Ishikawa (cell line): Measurements from ENCODE around the gene STK39.

ENCODE experiments used
- CEBPB ChIP-seq: IDR thresholded peaks from 2 replicates; pipeline ENCODE4 v1.6.1; 2012
- EGR1 ChIP-seq: IDR thresholded peaks from 2 replicates; pipeline ENCODE4 v1.6.1; 2012
- EP300 ChIP-seq: IDR thresholded peaks from 2 replicates; pipeline ENCODE4 v1.6.1; 2012; ENCODE audit warnings: borderline replicate concordance
- FOXM1 ChIP-seq: IDR thresholded peaks from 2 replicates; pipeline ENCODE4 v1.6.1; 2012; ENCODE audit warnings: low read depth, borderline replicate concordance
- NFIC ChIP-seq: IDR thresholded peaks from 2 replicates; pipeline ENCODE4 v1.6.1; 2012
- RAD21 ChIP-seq: IDR thresholded peaks from 2 replicates; pipeline ENCODE4 v1.6.1; 2012; ENCODE audit warnings: low read depth
- TAF1 ChIP-seq: IDR thresholded peaks from 2 replicates; pipeline ENCODE4 v1.6.1; 2012; ENCODE audit warnings: low read depth, mild to moderate bottlenecking
- YY1 ChIP-seq: IDR thresholded peaks from 2 replicates; pipeline ENCODE4 v1.6.1; 2012; ENCODE audit warnings: low read depth
- TF ChIP-seq, protein P1 (sequence below): IDR thresholded peaks from 2 replicates; pipeline ENCODE4 v1.6.1; 2012; ENCODE audit warnings: low read depth, mild to moderate bottlenecking
- TF ChIP-seq, protein P2 (sequence below): IDR thresholded peaks from 2 replicates; pipeline ENCODE4 v1.6.1; 2012
- TF ChIP-seq, protein P3 (sequence below): IDR thresholded peaks from 2 replicates; pipeline ENCODE4 v1.6.1; 2012

DNA sequence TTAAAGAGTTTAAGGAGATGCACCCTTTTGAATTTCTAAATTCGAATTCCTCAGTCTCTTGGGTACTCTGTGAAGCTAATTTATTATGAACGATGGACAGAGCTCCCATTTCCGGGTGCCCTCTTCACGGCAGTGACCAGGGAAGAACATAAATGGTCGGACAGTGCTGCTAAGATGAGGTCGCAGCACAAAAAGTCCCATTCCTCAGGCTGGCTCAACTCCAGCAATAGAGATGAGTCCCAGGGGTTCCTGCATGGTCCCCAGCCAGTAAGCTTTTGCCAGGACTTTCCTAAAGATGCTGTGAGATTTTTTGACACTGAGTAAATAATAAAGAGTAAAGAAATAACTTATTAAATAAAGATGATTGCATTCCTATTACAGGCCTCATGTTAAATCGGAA, 43.0 kb upstream of the STK39 start:
- TF ChIP-seq, protein P1, sequence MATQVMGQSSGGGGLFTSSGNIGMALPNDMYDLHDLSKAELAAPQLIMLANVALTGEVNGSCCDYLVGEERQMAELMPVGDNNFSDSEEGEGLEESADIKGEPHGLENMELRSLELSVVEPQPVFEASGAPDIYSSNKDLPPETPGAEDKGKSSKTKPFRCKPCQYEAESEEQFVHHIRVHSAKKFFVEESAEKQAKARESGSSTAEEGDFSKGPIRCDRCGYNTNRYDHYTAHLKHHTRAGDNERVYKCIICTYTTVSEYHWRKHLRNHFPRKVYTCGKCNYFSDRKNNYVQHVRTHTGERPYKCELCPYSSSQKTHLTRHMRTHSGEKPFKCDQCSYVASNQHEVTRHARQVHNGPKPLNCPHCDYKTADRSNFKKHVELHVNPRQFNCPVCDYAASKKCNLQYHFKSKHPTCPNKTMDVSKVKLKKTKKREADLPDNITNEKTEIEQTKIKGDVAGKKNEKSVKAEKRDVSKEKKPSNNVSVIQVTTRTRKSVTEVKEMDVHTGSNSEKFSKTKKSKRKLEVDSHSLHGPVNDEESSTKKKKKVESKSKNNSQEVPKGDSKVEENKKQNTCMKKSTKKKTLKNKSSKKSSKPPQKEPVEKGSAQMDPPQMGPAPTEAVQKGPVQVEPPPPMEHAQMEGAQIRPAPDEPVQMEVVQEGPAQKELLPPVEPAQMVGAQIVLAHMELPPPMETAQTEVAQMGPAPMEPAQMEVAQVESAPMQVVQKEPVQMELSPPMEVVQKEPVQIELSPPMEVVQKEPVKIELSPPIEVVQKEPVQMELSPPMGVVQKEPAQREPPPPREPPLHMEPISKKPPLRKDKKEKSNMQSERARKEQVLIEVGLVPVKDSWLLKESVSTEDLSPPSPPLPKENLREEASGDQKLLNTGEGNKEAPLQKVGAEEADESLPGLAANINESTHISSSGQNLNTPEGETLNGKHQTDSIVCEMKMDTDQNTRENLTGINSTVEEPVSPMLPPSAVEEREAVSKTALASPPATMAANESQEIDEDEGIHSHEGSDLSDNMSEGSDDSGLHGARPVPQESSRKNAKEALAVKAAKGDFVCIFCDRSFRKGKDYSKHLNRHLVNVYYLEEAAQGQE: no peak
- TF ChIP-seq TAF1 (no peak), FOXM1 (no peak), YY1 (no peak), EP300 (no peak), CEBPB (no peak), NFIC (no peak), EGR1 (no peak), RAD21 (no peak)
- TF ChIP-seq, protein P2, sequence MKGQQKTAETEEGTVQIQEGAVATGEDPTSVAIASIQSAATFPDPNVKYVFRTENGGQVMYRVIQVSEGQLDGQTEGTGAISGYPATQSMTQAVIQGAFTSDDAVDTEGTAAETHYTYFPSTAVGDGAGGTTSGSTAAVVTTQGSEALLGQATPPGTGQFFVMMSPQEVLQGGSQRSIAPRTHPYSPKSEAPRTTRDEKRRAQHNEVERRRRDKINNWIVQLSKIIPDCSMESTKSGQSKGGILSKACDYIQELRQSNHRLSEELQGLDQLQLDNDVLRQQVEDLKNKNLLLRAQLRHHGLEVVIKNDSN: no peak
- TF ChIP-seq, protein P3, sequence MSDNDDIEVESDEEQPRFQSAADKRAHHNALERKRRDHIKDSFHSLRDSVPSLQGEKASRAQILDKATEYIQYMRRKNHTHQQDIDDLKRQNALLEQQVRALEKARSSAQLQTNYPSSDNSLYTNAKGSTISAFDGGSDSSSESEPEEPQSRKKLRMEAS: no peak
